ENCODE results near the gene ATP6V1B1.

Gene ATP6V1B1

DNA sequence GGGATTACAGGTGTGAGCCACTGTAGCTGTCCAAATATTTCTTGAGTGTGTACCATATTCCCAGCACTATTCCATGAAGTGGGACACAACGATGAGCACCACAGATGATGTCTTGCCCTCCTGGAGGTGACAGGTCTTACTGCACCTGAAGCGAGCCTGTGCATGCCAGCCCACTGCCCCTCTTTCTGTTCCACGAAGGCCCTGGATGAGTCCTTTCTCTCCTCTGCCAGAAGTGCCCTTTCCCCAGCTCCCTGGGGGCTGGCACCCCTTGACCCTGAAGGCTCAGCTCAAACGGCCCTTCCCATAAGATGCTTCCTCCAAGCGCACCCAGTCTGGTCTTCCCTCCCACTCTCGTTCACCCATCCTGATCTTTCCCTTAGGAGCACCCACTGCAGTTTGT, 5.5 kb downstream of the ATP6V1B1 start:
- Histone ChIP-seq H3F3A (ENCODE audit: control insufficient read depth, insufficient read depth) (no peaks in the 10 kb centered on the region), H3K9me2 (replicated peaks; ENCODE audit: control insufficient read depth, low read length) (no peaks in the 10 kb centered on the region), H3K4me2 (ENCODE audit: low read length) (no peak overlapping the region), H3K27ac (ENCODE audit: low read depth, low read length) (no peak overlapping the region), H3K36me3 (ENCODE audit: control insufficient read depth, low read length) (no peaks in the 10 kb centered on the region), H3K4me1 (ENCODE audit: control insufficient read depth, low read length) (no peaks in the 10 kb centered on the region; the same call in 1 of the 2 replicates), H3K27me3 (ENCODE audit: control insufficient read depth, low read length) (no peaks in the 10 kb centered on the region), H4K20me1 (ENCODE audit: control insufficient read depth, insufficient read depth, low read depth, low read length) (no peaks in the 10 kb centered on the region), H3K79me2 (ENCODE audit: control insufficient read depth, low read length) (no peaks in the 10 kb centered on the region), H3K9me3 (ENCODE audit: control insufficient read depth, insufficient read depth, low read length) (no peaks in the 10 kb centered on the region), H3K4me3 (ENCODE audit: low read length) (no peak overlapping the region)
- TF ChIP-seq CTCF (IDR thresholded peaks at IDR 0.05; ENCODE audit: low read depth, low read length, poor library complexity, severe bottlenecking) (no peak), EZH2phosphoT487 (IDR thresholded peaks at IDR 0.05; ENCODE audit: borderline replicate concordance, low read length) (no peak)

- Histone ChIP-seq H3K27ac (ENCODE audit: low read depth, low read length) (no peak overlapping the region), H3K4me2 (ENCODE audit: low read length) (no peak overlapping the region), H3F3A (ENCODE audit: control insufficient read depth, insufficient read depth) (no peaks in the 10 kb centered on the region), H4K20me1 (ENCODE audit: control insufficient read depth, insufficient read depth, low read depth, low read length) (no peaks in the 10 kb centered on the region), H3K79me2 (ENCODE audit: control insufficient read depth, low read length) (no peaks in the 10 kb centered on the region), H3K36me3 (ENCODE audit: control insufficient read depth, low read length) (no peaks in the 10 kb centered on the region), H3K4me3 (ENCODE audit: low read length) (no peak overlapping the region), H3K27me3 (ENCODE audit: control insufficient read depth, low read length) (no peaks in the 10 kb centered on the region), H3K9me2 (replicated peaks; ENCODE audit: control insufficient read depth, low read length) (no peaks in the 10 kb centered on the region), H3K9me3 (ENCODE audit: control insufficient read depth, insufficient read depth, low read length) (no peaks in the 10 kb centered on the region), H3K4me1 (ENCODE audit: control insufficient read depth, low read length) (peaks cover 3% of the 10 kb centered on the region)
- TF ChIP-seq EZH2phosphoT487 (IDR thresholded peaks at IDR 0.05; ENCODE audit: borderline replicate concordance, low read length): no peak
- TF ChIP-seq CTCF (IDR thresholded peaks at IDR 0.05; ENCODE audit: low read depth, low read length, poor library complexity, severe bottlenecking): no peak
Observed at GRCh38 chr2:70941701-70942100, 6.0 kb downstream of the ATP6V1B1 start.

- TF ChIP-seq CTCF (IDR thresholded peaks at IDR 0.05; ENCODE audit: low read depth, low read length, poor library complexity, severe bottlenecking) (no peak), EZH2phosphoT487 (IDR thresholded peaks at IDR 0.05; ENCODE audit: borderline replicate concordance, low read length) (no peak)
- H4K20me1 ChIP-seq (ENCODE audit: control insufficient read depth, insufficient read depth, low read depth, low read length): no peaks in the 10 kb centered on the region
- no peak overlapping the region for H3K4me3 ChIP-seq (ENCODE audit: low read length)
- H3K9me2 ChIP-seq (replicated peaks; ENCODE audit: control insufficient read depth, low read length): no peaks in the 10 kb centered on the region
- H3K4me1 ChIP-seq (ENCODE audit: control insufficient read depth, low read length): peaks cover 12% of the 10 kb centered on the region
- H3K36me3 ChIP-seq (ENCODE audit: control insufficient read depth, low read length): no peaks in the 10 kb centered on the region
- H3K79me2 ChIP-seq (ENCODE audit: control insufficient read depth, low read length): no peaks in the 10 kb centered on the region
- no peaks in the 10 kb centered on the region for H3F3A ChIP-seq (ENCODE audit: control insufficient read depth, insufficient read depth)
- H3K9me3 ChIP-seq (ENCODE audit: control insufficient read depth, insufficient read depth, low read length): no peaks in the 10 kb centered on the region
- H3K27ac ChIP-seq (ENCODE audit: low read depth, low read length): no peak overlapping the region
- no peaks in the 10 kb centered on the region for H3K27me3 ChIP-seq (ENCODE audit: control insufficient read depth, low read length)
- no peak overlapping the region for H3K4me2 ChIP-seq (ENCODE audit: low read length)
Observed at GRCh38 chr2:70942396-70943204, 6.9 kb downstream of the ATP6V1B1 start.

All from DOHH2 (cell line).